RWPE1 (cell line): ENCODE results near the gene ZNF697.

ENCODE experiments used
- CTCF ChIA-PET: fragments of 350-600 bp; sonication (Branson Sonifier 250); formaldehyde crosslinking; extraction: SDS; loops from one replicate; lab custom pipeline; 2021; lab: Yijun Ruan, JAX
- POLR2A ChIA-PET: fragments of 400-600 bp; formaldehyde crosslinking; extraction: SDS; loops from one replicate; lab custom pipeline; 2020; ENCODE audit warnings: antibody characterized with exemption; ENCODE audit not compliant: low non-redundant PET; lab: Yijun Ruan, JAX
- DNase-seq: peaks from one replicate; pipeline ENCODE4 v3.0.0; 2012; ENCODE audit warnings: low spot score
- H3K27ac ChIP-seq: fragments of 450-650 bp; 2 replicates; pipeline ENCODE4 v1.5.1; 2017
- CTCF ChIP-seq: fragments of 450-650 bp; conservative IDR thresholded peaks from 2 replicates; pipeline ENCODE4 v1.5.1; 2017; ENCODE audit warnings: low read depth, mild to moderate bottlenecking

Gene ZNF697

DNA sequence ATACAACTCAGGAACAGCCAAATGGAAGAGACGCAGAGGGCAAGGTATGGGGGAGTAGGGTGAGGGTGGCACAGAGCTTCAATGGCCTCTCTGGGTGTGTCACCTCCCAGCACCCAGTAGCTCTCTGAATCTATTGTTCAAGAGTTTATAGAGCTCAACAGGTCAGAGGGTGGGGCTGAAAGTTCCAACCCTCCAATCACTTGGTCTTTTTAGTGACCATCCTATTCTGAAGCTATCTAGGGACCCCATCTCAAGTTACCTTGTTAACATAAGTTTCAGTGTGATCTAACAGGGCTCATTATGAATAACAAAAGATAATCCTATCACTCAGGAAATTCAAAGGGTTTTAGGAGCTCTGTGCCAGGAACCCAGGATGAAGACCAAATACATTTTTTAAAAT, 31.2 kb upstream of the ZNF697 start:
- ChIA-PET CTCF (interaction anchor here (0.5 to 1.1 kb wide), 2 partner anchors 22 to 68 kb away, joined by 3 read pairs; no protein-coding TSS in a partner anchor), POLR2A (no interaction called here)
- DNase-seq, result no peak
- no peak for TF ChIP-seq CTCF
- no peak overlapping the region for H3K27ac ChIP-seq

DNA sequence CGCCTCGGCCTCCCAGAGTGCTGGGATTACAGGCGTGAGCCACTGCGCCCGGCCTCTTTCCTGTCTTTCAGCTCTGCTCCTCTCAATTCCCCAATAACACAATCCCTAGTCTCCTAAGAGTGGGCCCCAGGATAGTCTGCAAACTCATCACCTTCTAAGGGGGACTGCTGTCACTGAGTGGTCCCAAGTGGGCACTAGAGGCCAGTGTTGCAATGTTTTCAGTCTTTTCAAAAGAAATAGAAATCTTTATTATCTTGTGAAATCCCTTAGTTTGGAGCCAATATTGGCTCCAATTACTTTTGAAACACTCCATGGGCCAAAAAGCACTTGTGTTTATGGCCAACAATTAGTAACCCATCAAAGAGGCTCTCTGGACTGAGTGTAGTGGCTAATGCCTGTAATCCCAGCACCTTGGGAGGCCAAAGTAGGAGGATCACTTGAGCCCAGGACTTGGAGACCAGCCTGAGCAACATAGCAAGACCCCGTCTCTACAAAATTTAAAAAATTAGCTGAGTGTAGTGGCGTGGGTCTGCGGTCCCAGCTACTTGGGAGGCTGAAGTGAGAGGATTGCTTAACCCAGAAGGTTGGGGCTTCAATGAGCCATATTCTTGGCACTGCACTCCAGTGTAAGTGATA, 28.6 kb upstream of the ZNF697 start:
- DNase-seq, result no peak
- H3K27ac ChIP-seq, result peak overlapping the region; percentile 35
- POLR2A ChIA-PET, result no interaction called here
- CTCF ChIA-PET, result interaction anchor here (1.1 to 1.6 kb wide), 2 partner anchors 8 to 65 kb away, joined by 4 to 7 read pairs; no protein-coding TSS in a partner anchor
- no peak for TF ChIP-seq CTCF

GRCh38 chr1:119675349-119676345, 27.6 kb upstream of the ZNF697 start:
- peak overlapping the region; percentile 76 for H3K27ac ChIP-seq
- peak; percentile 65 for TF ChIP-seq CTCF
- CTCF ChIA-PET, result interaction anchor here (0.5 to 2.8 kb wide), 29 partner anchors 8 to 128 kb away, joined by 3 to 33 read pairs (median 4); partner anchors contain the start of genes PHGDH and ZNF697
- POLR2A ChIA-PET, result interaction anchor here (0.7 kb wide), 1 partner anchor 49 kb away, joined by 4 read pairs; no protein-coding TSS in a partner anchor
- peak; percentile 78 for DNase-seq

DNA sequence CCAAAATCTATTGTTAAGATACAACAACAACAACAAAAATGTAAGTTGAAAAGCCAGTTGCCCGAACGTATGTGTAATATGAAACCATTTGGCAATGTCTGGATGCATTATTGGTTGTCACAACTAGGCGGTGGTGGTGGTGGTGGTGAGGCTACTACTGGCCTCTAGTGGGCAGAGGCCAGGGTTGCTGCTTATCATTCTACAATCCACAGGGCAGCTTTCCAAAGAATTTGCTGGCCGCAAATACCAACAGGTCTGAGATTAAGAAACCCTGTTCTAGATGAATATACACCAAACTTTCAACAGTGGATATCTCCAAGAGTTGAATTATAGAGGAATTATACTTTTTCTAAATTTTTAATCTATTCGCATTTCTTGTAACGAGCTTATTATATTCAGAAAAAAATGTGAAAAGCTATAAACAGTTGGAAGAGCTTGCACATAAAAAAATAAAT, 26.8 kb upstream of the ZNF697 start:
- peak; percentile 92 for TF ChIP-seq CTCF
- ChIA-PET POLR2A (no interaction called here), CTCF (interaction anchor here (0.5 to 2.8 kb wide), 27 partner anchors 9 to 200 kb away, joined by 3 to 33 read pairs (median 4); partner anchors contain the start of genes PHGDH and ZNF697)
- peak overlapping the region; percentile 76 for H3K27ac ChIP-seq
- DNase-seq, result peak; percentile 90

DNA sequence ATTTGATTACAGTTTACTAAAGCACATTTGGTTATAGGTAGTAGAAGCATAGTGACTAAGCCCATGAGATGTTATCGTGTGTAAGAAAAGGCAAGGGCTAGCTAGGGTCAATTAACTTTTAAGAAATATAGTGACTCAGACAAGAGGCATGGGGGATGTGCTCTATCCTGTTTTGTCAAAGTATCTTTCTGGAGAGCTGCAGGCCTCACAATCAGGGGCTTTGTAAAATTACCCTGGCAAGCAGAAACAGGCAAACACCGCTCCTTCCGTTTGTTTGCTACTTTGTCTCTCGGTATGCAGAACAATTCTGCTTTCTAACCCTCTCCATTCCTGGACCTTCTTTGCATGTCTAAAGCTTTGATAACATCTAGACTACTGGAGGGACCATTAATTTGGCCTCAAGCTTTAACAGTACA, 26.1 kb upstream of the ZNF697 start:
- TF ChIP-seq CTCF, result no peak
- ChIA-PET CTCF (interaction anchor here (0.6 to 2.8 kb wide), 15 partner anchors 9 to 200 kb away, joined by 3 to 33 read pairs (median 4); partner anchors contain the start of gene ZNF697), POLR2A (no interaction called here)
- DNase-seq, result peak; percentile 88
- peak overlapping the region; percentile 76; the same call in 1 of the 2 replicates for H3K27ac ChIP-seq
